Measurements from ENCODE around the gene AFAP1. TPM values are rescaled to one million over a fixed set of nuclear protein-coding genes. Genes with fewer than 3 reads are reported as not detected.

Gene AFAP1
- total and polyA plus RNA-seq, 2 of the 8 experiments (the other 6 are each of a cell fraction or from before 2014, with no cell fraction given) = 3.6 to 18.2 TPM

GRCh38 chr4:7971159-7971631 lies 31.5 kb upstream of the AFAP1 start:
- Histone ChIP-seq H3K18ac (ENCODE audit: extremely low read depth, low read length) (peak overlapping the region; percentile 48), H3K4me1 (replicated peaks in 1 of 4; ENCODE audit: control insufficient read depth in 3 of 4, insufficient read depth in 4 of 4, low read length in 3 of 4) (peaks cover 0 to 17% (median 1%) of the 10 kb centered on the region in 4 experiments; a peak in 5 of 7 replicates), H2BK12ac (ENCODE audit: low read depth, low read length) (peak overlapping the region; percentile 1; the same call in 1 of the 2 replicates), H3K36me3 (ENCODE audit: control insufficient read depth in 2 of 4, insufficient read depth in 4 of 4, low read length in 3 of 4) (no peaks in the 10 kb centered on the region), H2BK15ac (ENCODE audit: low read length) (peak overlapping the region; percentile 72; the same call in 1 of the 2 replicates), H3K9me3 (ENCODE audit: insufficient read depth in 2 of 2, low read depth in 1 of 2, low read length in 1 of 2) (no peaks in the 10 kb centered on the region; a peak in 1 of 4 replicates), H3K23ac (ENCODE audit: insufficient read length) (no peak overlapping the region), H3K9ac (replicated peaks in 1 of 4; ENCODE audit: extremely low read depth in 1 of 4, low read depth in 3 of 4, low read length in 3 of 4) (no peak overlapping the region), H3K4ac (replicated peaks; ENCODE audit: insufficient read length, low read depth, low read length) (peak overlapping the region; percentile 74), H4K8ac (ENCODE audit: extremely low read depth, insufficient read depth, low read length) (no peak overlapping the region), H3K79me2 (ENCODE audit: control insufficient read depth in 1 of 2, insufficient read depth in 2 of 2, low read length in 2 of 2) (no peaks in the 10 kb centered on the region), H3K4me2 (ENCODE audit: insufficient read depth in 1 of 2, low read depth in 2 of 2, low read length in 2 of 2) (no peak overlapping the region), H4K5ac (ENCODE audit: insufficient read length, low read depth, low read length) (no peak overlapping the region), H3K23me2 (ENCODE audit: low read depth, low read length) (peaks cover 9% of the 10 kb centered on the region; the same call in 1 of the 2 replicates), H2BK5ac (ENCODE audit: low read depth, low read length) (no peak overlapping the region), H2BK20ac (ENCODE audit: low read length) (0 out of 2 replicates have a peak overlapping the region, but pooled peaks have one; percentile 90), H3K79me1 (ENCODE audit: low read depth, low read length) (no peaks in the 10 kb centered on the region), H4K91ac (replicated peaks; ENCODE audit: insufficient read length, low read length) (peak overlapping the region; percentile 17), H3K4me3 (ENCODE audit: extremely low read depth in 1 of 4, insufficient read depth in 2 of 4, low read depth in 3 of 4, low read length in 4 of 4) (no peak overlapping the region), H3K56ac (replicated peaks; ENCODE audit: insufficient read length, low read depth, low read length) (no peak overlapping the region), H3K27ac (ENCODE audit: low read depth, low read length) (no peak overlapping the region), H2AK5ac (ENCODE audit: low read depth, low read length) (peak overlapping the region; percentile 0; the same call in 1 of the 2 replicates), H3K27me3 (replicated peaks in 1 of 4; ENCODE audit: control insufficient read depth in 3 of 4, extremely low read depth in 1 of 4, insufficient read depth in 3 of 4, low read length in 3 of 4) (no peaks in the 10 kb centered on the region; a peak in 1 of 7 replicates), H2BK120ac (replicated peaks; ENCODE audit: low read depth, low read length) (no peak overlapping the region), H2AFZ (ENCODE audit: low read length) (no peak overlapping the region), H4K20me1 (replicated peaks in 1 of 2; ENCODE audit: control insufficient read depth in 1 of 2, insufficient read depth in 2 of 2, low read length in 2 of 2) (no peaks in the 10 kb centered on the region), H3K14ac (ENCODE audit: insufficient read length) (no peak overlapping the region)
- FAIRE-seq (no peak), DNase-seq (ENCODE audit: low read depth in 1 of 2, low spot score in 2 of 2) (no peak)
- ChIA-PET CTCF (ENCODE audit: partially characterized antibody) (interaction anchor here (1.0 to 1.4 kb wide), 3 partner anchors 8 to 26 kb away, joined by 3 to 4 read pairs (median 3); no protein-coding TSS in a partner anchor), POLR2A (ENCODE audit: partially characterized antibody) (interaction anchor here (0.5 to 1.2 kb wide), 3 partner anchors 14 to 33 kb away, joined by 3 read pairs; no protein-coding TSS in a partner anchor)
- WGBS, 2 experiments (ENCODE audit: extremely low coverage in 1 of 2, insufficient coverage in 1 of 2, insufficient read length in 1 of 2, insufficient replicate concordance in 2 of 2, low coverage in 1 of 2, low lambda C conversion rate in 2 of 2, missing lambda C conversion rate in 1 of 2) = 100% methylated on average over 1 of the region's 2 CpGs; no CpG with 5 or more reads in 1 of the 2 experiments
- TF ChIP-seq SRF (IDR thresholded peaks at IDR 0.05; ENCODE audit: low read depth, low read length) (no peak), CHD1 (IDR thresholded peaks at IDR 0.05; ENCODE audit: low read depth, low read length) (no peak), TEAD4 (IDR thresholded peaks at IDR 0.05; ENCODE audit: low read depth, low read length) (no peak), HDAC2 (IDR thresholded peaks at IDR 0.05; ENCODE audit: borderline replicate concordance in 1 of 2, low read depth in 2 of 2, low read length in 2 of 2) (no peak), YY1 (IDR thresholded peaks at IDR 0.05; ENCODE audit: low read depth, low read length) (no peak), JUND (IDR thresholded peaks at IDR 0.05; ENCODE audit: low read length) (no peak), JUN (IDR thresholded peaks at IDR 0.05; ENCODE audit: low read depth, low read length) (no peak), RNF2 (IDR thresholded peaks at IDR 0.05; ENCODE audit: borderline replicate concordance, low read depth, low read length, missing control alignments, poor library complexity, severe bottlenecking) (no peak), GABPA (IDR thresholded peaks at IDR 0.05; ENCODE audit: borderline replicate concordance, insufficient read depth, low read length) (no peak), MAFK (IDR thresholded peaks at IDR 0.05; ENCODE audit: low read depth, low read length) (no peak), RAD21 (IDR thresholded peaks at IDR 0.05 in 1 of 2, conservative IDR thresholded peaks at IDR 0.05 in 1 of 2; ENCODE audit: low read depth in 2 of 2, low read length in 2 of 2) (no peak), GTF2F1 (IDR thresholded peaks at IDR 0.05; ENCODE audit: borderline replicate concordance, low read depth, low read length) (no peak), SIRT6 (IDR thresholded peaks at IDR 0.05; ENCODE audit: low read length) (no peak)

Data from H1 (cell line).